Vagina (tissue), 2 donors: ENCODE data around the gene JOSD2. TPM values are rescaled to one million over a fixed set of nuclear protein-coding genes. Genes with fewer than 3 reads are reported as not detected.

Experiments used
- DNase-seq, 2 donors: peaks; one replicate each; pipeline ENCODE4 v3.0.0-alpha.2; 2017; ENCODE audit errors: extremely low spot score in 2 of 2
- H3K27ac ChIP-seq: fragments of 200-600 bp; sonication (generic); one replicate; pipeline ENCODE4 v1.5.1; 2019
- H3K27me3 ChIP-seq: fragments of 200-600 bp; sonication (generic); one replicate; pipeline ENCODE4 v1.5.1; 2019
- H3K36me3 ChIP-seq, 2 donors: fragments of 200-600 bp; sonication (generic); one replicate each; pipeline ENCODE4 v1.5.1; 2017 to 2019
- H3K4me1 ChIP-seq: fragments of 200-600 bp; sonication (generic); one replicate; pipeline ENCODE4 v1.5.1; 2019
- H3K4me3 ChIP-seq, 2 donors: fragments of 200-600 bp; sonication (generic); 1 replicate in 1 of 2; 2 replicates in 1 of 2; pipeline ENCODE4 v1.5.1; 2016 to 2019
- H3K9me3 ChIP-seq: fragments of 200-600 bp; sonication (generic); one replicate; pipeline ENCODE4 v1.5.1; 2019
- CTCF ChIP-seq, 3 experiments: fragments of 450-650 bp in 2 of 3; fragments of 200-600 bp in 1 of 3; sonication (generic) in 1 of 3; IDR thresholded peaks; one replicate each; pipeline ENCODE4 v1.5.1; 2017 to 2019; ENCODE audit warnings: antibody characterized with exemption in 3 of 3, mild to moderate bottlenecking in 2 of 3, moderate library complexity in 2 of 3
- POLR2A ChIP-seq, 2 donors: fragments of 450-650 bp; IDR thresholded peaks; one replicate each; pipeline ENCODE4 v1.6.1; 2017; ENCODE audit warnings: antibody characterized with exemption in 2 of 2, mild to moderate bottlenecking in 2 of 2, moderate library complexity in 2 of 2
- POLR2AphosphoS5 ChIP-seq, 2 donors: sonication (generic); formaldehyde crosslinking; IDR thresholded peaks; one replicate each; pipeline ENCODE4 v1.9.0; 2017; ENCODE audit warnings: antibody characterized with exemption in 2 of 2, mild to moderate bottlenecking in 2 of 2, low read depth in 1 of 2; ENCODE audit not compliant: insufficient read depth in 1 of 2
- intact Hi-C: fragments of 100-400 bp; cut with DNase I; formaldehyde crosslinking; loops from one replicate; pipeline ENCODE4 v1.15.1; 2023
- total RNA-seq: library from RNA; depleted of rRNA; stranded (reverse); fragments of >200 nt; gene quantifications from one replicate; pipeline ENCODE4 v1.2.3, GENCODE V29; 2016

Gene JOSD2
- total RNA-seq, 1 donor from 2014 or later = 60.9 TPM

GRCh38 chr19:50517704-50518075 is 6.7 kb upstream of the JOSD2 start:
- no peaks in the 10 kb centered on the region for H3K4me1 ChIP-seq
- H3K27ac ChIP-seq = no peak overlapping the region
- no peaks in the 10 kb centered on the region for H3K36me3 ChIP-seq
- DNase-seq = no peak
- H3K27me3 ChIP-seq = no peaks in the 10 kb centered on the region
- H3K9me3 ChIP-seq = no peaks in the 10 kb centered on the region
- no peak overlapping the region for H3K4me3 ChIP-seq
- intact Hi-C loops = no loop called here
- TF ChIP-seq CTCF (IDR thresholded peaks at IDR 0.05) = no peak
- no peak for TF ChIP-seq POLR2AphosphoS5 (IDR thresholded peaks at IDR 0.05; ENCODE audit: insufficient read depth in 1 of 2, low read depth in 1 of 2)
- TF ChIP-seq POLR2A (IDR thresholded peaks at IDR 0.05) = no peak

GRCh38 chr19:50516964-50517703 is 6.1 kb upstream of the JOSD2 start:
- H3K4me1 ChIP-seq = no peaks in the 10 kb centered on the region
- no peak overlapping the region for H3K27ac ChIP-seq
- no peak overlapping the region for H3K4me3 ChIP-seq
- TF ChIP-seq POLR2AphosphoS5 (IDR thresholded peaks at IDR 0.05; ENCODE audit: insufficient read depth in 1 of 2, low read depth in 1 of 2) (no peak), CTCF (IDR thresholded peaks at IDR 0.05) (no peak), POLR2A (IDR thresholded peaks at IDR 0.05) (no peak)
- no peaks in the 10 kb centered on the region for H3K36me3 ChIP-seq
- no peaks in the 10 kb centered on the region for H3K27me3 ChIP-seq
- intact Hi-C loops = no loop called here
- DNase-seq = no peak
- no peaks in the 10 kb centered on the region for H3K9me3 ChIP-seq

- Histone ChIP-seq H3K4me3 (no peak overlapping the region), H3K27me3 (no peaks in the 10 kb centered on the region), H3K27ac (no peak overlapping the region), H3K36me3 (no peaks in the 10 kb centered on the region), H3K9me3 (no peaks in the 10 kb centered on the region), H3K4me1 (no peaks in the 10 kb centered on the region)
- intact Hi-C loops = no loop called here
- DNase-seq = no peak
- no peak for TF ChIP-seq CTCF (IDR thresholded peaks at IDR 0.05)
- TF ChIP-seq POLR2A (IDR thresholded peaks at IDR 0.05) = no peak
- TF ChIP-seq POLR2AphosphoS5 (IDR thresholded peaks at IDR 0.05; ENCODE audit: insufficient read depth in 1 of 2, low read depth in 1 of 2) = no peak
Observed at GRCh38 chr19:50516456-50516855, 5.5 kb upstream of the JOSD2 start.

GRCh38 chr19:50515168-50515561 is 4.2 kb upstream of the JOSD2 start:
- no peak for TF ChIP-seq POLR2A (IDR thresholded peaks at IDR 0.05)
- no peak for DNase-seq

GRCh38 chr19:50514346-50515167 is 3.6 kb upstream of the JOSD2 start:
- intact Hi-C loops = no loop called here
- Histone ChIP-seq H3K36me3 (no peaks in the 10 kb centered on the region), H3K27me3 (no peaks in the 10 kb centered on the region), H3K9me3 (no peaks in the 10 kb centered on the region), H3K4me3 (no peak overlapping the region), H3K4me1 (peaks cover 10% of the 10 kb centered on the region), H3K27ac (no peak overlapping the region)
- no peak for TF ChIP-seq POLR2A (IDR thresholded peaks at IDR 0.05)
- DNase-seq = no peak

More at GRCh38 chr19:50515168-50515561, 4.2 kb upstream of the JOSD2 start:
- no peaks in the 10 kb centered on the region for H3K9me3 ChIP-seq
- intact Hi-C loops = no loop called here
- no peaks in the 10 kb centered on the region for H3K27me3 ChIP-seq
- H3K4me1 ChIP-seq = peaks cover 6% of the 10 kb centered on the region
- no peak overlapping the region for H3K4me3 ChIP-seq
- no peaks in the 10 kb centered on the region for H3K36me3 ChIP-seq
- H3K27ac ChIP-seq = no peak overlapping the region
